Stimulated activated CD8-positive, alpha-beta memory T cell treated with anti-CD3 and anti-CD28 coated beads, Interleukin-12 subunit alpha, Interleukin-12 subunit beta, amount 100 ng/mL, for 4 hours (primary cell): ENCODE data around the gene EIF2A.
"Not testable (repeated sequence)": the region's sequence is repeated elsewhere in the genome, so short reads cannot be mapped to it uniquely, and the experiment has no call there.

Experiments
- DNase-seq: peaks from one replicate; pipeline ENCODE4 v3.0.0-alpha.2; 2020; ENCODE audit warnings: low read depth

The EIF2A gene

DNA sequence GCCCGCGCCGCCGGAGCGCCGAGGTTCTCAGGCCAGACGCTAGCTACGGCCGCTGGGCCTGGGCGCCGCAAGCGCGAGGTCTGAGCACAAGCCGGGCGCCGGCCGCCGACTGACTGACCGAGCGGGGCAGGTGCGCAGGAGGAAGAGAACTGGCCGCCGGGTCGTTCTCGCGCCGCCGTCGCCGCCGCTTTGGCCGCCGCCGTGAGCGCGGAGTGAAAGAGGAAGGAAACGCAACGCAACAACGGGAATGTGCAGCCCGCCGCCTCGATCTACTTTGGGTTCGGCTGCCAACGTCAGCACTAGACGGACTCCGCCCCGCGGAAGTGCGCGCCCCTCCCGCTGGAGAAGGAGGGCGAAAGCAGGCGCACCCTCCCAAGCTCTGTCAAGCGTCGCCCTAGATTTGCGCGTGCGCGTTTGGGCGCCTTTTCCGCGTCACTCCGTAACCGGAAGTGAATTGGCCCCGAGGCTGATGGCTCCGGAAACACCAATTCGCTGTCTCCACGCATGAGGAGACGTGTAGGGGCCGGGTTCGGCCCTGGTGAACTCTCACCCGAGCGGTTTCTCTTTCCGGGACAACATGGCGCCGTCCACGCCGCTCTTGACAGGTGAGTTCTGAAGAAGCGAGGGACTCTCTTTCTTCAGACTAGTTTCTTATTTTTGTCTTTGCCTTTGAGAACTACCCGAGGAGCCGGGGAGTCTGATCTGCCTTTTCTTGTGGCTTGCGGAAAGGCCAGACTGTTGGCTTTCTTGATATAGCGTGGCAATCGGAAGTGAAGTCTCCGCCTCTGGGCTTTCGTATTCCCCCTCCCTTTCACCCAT lies at the start of gene EIF2A, which contains the start of gene SERP1:
Gene EIF2A, plus strand, starts transcription at position 562 of the 819 bp plus-strand sequence. Its CDS starts 16 bp downstream, at position 578.
Gene SERP1, minus strand, starts transcription at position 271 of the 819 bp plus-strand sequence. CDS start 361 bp downstream, outside the sequence.
- DNase-seq, result peak; percentile 100

DNA sequence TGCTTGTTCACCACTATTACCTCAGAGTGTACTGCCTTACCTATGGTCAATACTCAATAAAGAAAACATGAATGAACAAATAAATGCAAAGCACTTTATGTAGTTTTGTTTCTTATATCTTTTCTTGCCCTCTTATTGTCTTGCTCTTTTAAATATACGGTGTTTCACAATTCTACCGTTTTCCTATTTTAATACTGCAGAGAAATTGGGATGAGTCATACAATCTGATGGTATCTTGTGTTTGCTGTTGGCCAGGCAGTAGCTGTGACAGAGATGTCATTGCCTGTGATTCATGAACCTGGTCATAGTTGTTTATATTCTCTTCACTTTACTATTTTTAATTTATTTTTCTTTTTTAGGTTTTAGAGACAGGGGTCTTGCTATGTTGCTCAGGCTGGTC lies 48.6 kb upstream of the EIF2A start:
- no peak for DNase-seq

- DNase-seq, result not testable (repeated sequence)
Observed at GRCh38 chr3:150500960-150501359, 45.6 kb upstream of the EIF2A start.

DNA sequence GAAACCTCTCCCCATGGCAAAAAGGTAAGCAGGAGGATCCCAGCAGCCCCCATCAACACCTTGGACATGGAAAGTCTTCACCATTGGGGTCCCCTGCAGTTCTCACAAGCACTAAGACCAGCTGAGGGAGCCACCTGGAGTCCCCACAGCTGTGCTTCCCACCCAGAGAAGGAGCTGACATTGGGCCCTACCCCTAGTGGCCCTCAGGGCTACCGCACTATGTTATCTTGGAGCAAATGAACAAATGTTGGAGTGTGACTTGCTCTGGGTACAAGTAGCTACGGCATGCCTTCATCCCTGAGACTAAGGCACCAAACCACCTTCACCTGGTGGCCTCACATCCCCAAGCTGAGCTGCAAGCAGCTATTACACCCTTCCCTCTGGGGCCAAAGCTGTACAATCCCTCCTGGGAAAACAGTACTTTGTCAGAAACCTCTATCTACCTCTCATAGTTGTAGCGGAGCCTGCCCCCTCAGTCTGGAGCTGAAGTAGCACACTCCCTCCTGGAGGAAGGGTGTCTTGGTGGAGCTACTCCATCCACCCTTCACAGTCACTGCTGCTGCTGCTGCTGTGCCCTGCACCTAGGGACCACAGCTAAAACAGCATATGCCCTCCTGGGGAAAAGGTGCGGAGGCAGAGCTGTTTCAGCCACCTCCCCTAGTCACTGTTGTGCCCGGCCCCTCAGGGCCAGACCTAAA lies 43.0 kb upstream of the EIF2A start:
- no peak for DNase-seq

GRCh38 chr3:150504483-150504882 lies 42.1 kb upstream of the EIF2A start:
- no peak for DNase-seq

GRCh38 chr3:150508401-150508800 lies 38.2 kb upstream of the EIF2A start:
- DNase-seq, result no peak

DNA sequence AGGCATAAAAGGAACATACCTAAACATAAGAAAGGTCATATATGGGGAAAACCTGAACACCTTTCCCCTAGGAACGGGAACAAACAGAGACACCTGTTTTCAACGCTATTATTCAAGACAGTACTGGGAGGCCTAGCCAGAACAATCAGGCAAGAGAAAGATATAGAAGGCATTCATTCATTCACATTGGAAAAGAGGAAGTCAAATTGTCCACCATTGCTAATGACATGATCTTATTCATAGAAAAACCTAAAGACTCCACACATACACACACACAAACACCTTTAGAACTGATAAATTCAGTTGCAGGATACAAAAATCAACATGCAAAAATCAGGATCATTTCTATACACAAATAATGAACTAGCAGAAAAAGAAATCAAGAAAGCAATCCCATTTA lies 36.8 kb upstream of the EIF2A start:
- DNase-seq, result no peak

- DNase-seq, result no peak
Observed at GRCh38 chr3:150511122-150511821, 35.3 kb upstream of the EIF2A start.

- no peak for DNase-seq
Observed at GRCh38 chr3:150515210-150515609, 31.4 kb upstream of the EIF2A start.

DNA sequence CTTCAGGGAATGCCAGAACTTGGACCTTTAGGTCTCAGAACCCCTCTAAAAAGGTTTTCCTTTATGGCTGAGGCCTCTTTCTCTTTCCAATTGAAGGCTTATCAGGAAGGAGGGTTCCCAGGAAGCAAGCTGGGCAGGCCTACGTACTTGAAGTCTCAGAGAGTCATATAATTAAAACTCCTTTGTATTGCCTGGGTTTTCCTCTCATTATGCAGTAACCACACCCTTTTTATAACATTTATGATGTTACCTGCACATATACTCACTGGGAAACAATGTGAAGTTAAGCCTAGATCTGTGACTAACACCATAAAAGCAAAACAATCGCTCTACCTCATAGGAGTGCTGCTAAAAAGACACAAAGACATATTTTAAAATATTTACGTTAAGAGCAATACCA lies 27.6 kb upstream of the EIF2A start:
- no peak for DNase-seq

GRCh38 chr3:150520408-150520807 lies 26.2 kb upstream of the EIF2A start:
- no peak for DNase-seq

GRCh38 chr3:150521463-150521862 lies 25.1 kb upstream of the EIF2A start:
- DNase-seq, result no peak

GRCh38 chr3:150523538-150523937 lies 23.0 kb upstream of the EIF2A start:
- DNase-seq, result no peak

GRCh38 chr3:150527464-150528255 lies 18.9 kb upstream of the EIF2A start:
- DNase-seq, result no peak

- no peak for DNase-seq
Observed at GRCh38 chr3:150528354-150528797, 18.2 kb upstream of the EIF2A start.

GRCh38 chr3:150531775-150532174 lies 14.8 kb upstream of the EIF2A start:
- DNase-seq, result no peak

GRCh38 chr3:150535204-150535603 lies 11.4 kb upstream of the EIF2A start:
- DNase-seq, result no peak

DNA sequence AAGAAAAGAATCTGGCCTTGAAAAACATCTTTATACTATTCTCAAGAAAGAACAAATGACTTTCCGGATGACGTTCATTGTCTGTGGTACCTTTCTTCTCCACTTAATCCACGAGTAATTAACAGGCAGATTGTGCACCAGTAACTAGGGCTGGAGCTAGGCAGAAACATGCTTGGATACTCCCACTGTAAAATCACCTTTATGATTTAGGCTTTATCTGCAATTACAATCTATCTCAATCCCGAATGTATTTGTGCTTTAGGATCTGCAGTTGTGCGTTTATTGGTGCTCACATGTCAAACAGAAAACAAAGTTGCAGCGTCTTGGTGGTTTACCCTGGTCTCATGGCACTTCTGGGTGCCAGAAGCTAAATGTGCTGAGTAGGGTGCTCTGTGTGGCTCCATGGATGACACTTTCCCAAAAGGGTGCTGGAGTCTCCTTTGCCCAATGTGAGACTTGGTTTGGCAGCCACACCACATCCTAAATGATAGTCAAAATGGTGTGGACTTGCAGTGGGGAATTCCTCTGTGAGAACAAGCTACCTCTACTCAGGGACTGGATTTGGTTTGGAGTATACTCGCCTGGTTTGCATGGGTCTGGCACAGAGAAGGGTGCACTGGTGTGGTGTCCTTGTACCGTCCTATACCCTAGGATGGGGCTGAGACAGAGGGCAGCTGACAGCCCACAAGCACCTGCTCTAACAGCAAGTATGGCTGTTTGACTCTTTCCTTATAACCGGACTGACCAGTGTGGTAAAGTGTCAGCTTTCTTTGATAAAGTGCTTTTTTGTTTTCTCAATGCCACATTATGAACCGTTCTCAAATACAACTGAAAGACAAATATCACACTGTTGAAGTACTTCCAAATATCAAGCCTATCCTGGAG lies 8.0 kb upstream of the EIF2A start:
- no peak for DNase-seq

DNA sequence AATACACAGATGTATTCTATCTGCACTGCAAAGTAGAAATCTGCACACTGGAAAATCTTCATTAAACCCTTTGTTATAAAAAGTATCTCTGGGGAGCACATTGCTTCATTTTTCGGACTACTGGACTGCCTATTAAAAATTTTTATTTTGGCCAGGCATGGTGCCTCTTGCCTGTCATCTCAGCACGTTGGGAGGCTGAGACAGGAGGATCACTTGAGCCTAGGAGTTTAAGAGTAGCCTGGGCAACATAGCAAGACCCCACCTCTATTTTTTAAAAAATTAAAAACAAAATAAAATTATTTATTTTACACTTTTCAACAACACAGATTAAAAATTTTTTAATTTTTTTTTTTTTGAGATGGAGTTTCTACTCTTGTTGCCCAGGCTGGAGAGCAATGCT lies 6.3 kb upstream of the EIF2A start:
- DNase-seq, result no peak

DNA sequence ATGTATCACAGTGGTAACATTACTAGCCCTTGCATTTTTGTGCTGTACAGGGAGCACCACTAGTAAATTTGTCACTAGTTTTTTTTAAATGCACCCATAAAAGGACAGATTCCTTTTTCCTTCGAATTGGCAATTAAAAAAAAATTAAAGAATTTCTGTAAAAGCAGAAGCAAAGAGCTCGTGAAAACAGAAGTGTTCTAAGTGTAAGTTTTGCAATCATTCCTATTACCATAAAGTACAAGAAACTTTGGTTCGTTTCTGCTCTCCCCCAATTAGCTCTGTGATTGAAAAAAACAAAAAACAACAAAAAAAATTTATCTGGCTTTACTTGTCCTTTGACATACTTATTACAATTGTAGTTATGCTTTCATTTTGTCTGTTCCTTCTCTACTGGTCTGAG lies 5.6 kb upstream of the EIF2A start:
- DNase-seq, result no peak

GRCh38 chr3:150543128-150543527 lies 3.5 kb upstream of the EIF2A start:
- no peak for DNase-seq
